ENCODE results near the gene ESR2. TPM values are rescaled to one million over a fixed set of nuclear protein-coding genes. Genes with fewer than 3 reads are reported as not detected.

Gene ESR2
- polyA plus RNA-seq, 3 donors, result 0.04 TPM; not detected in 2

DNA sequence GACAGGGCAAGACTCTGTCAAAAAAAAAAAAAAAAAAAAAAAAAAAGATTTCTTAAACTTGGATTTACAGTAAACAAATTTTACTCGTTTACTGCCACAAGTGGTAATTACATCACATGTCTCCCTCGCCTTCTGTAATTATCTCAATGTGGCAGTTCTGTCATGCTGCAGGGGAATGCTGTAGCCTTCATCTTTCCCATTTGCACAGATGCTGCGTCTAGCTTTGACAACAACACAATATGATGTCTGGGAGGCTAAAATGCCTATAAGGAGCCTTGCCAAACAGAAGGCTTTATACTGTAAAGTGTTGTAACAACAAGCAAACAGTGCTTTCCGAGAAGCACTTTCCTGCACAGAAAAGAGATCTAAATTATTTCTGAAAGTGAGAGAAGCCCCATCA, 48.7 kb downstream of the ESR2 start:
- Histone ChIP-seq H2AFZ (ENCODE audit: insufficient read depth, low read depth, low read length, poor library complexity, severe bottlenecking) (no peak overlapping the region), H3K79me2 (ENCODE audit: insufficient read depth, low read length) (no peaks in the 10 kb centered on the region), H3K4me2 (replicated peaks; ENCODE audit: extremely low read depth, low read length, poor library complexity, severe bottlenecking) (no peak overlapping the region), H3K27ac (ENCODE audit: low read depth in 1 of 2, low read length in 2 of 2) (no peak overlapping the region), H3K9me3 (replicated peaks in 1 of 2; ENCODE audit: control insufficient read depth in 1 of 2, insufficient read depth in 1 of 2, low read length in 2 of 2) (peaks cover 0 to 3% of the 10 kb centered on the region in 2 donors), H3K4me1 (ENCODE audit: control insufficient read depth in 1 of 2, insufficient read depth in 2 of 2, low read length in 2 of 2) (no peaks in the 10 kb centered on the region), H3K36me3 (replicated peaks in 1 of 2; ENCODE audit: control insufficient read depth in 1 of 2, insufficient read depth in 2 of 2, low read length in 2 of 2) (no peaks in the 10 kb centered on the region), H3K27me3 (ENCODE audit: control insufficient read depth in 2 of 2, insufficient read depth in 2 of 2, low read length in 2 of 2) (no peaks in the 10 kb centered on the region), H3K4me3 (replicated peaks in 1 of 3; ENCODE audit: low read depth in 2 of 3, low read length in 3 of 3) (no peak overlapping the region), H3K9ac (ENCODE audit: insufficient read depth, low read length, poor library complexity, severe bottlenecking) (no peak overlapping the region), H4K20me1 (ENCODE audit: insufficient read depth, low read length) (no peaks in the 10 kb centered on the region)
- no peak for DNase-seq
- Mint-ChIP-seq H3K4me1 (no peaks in the 10 kb centered on the region), H3K27me3 (ENCODE audit: low read depth in 3 of 3) (peaks cover 0 to 3% (median 0%) of the 10 kb centered on the region in 3 donors), H3K36me3 (no peaks in the 10 kb centered on the region), H3K4me3 (no peak overlapping the region), H3K9me3 (peaks cover 0 to 10% (median 2%) of the 10 kb centered on the region in 7 donors), H3K27ac (no peak overlapping the region)
- intact Hi-C loops (cut with micrococcal nuclease), result no loop called here
- no CpG with 5 or more reads among the region's 4 CpGs for WGBS (ENCODE audit: insufficient coverage)
- TF ChIP-seq, protein P1, sequence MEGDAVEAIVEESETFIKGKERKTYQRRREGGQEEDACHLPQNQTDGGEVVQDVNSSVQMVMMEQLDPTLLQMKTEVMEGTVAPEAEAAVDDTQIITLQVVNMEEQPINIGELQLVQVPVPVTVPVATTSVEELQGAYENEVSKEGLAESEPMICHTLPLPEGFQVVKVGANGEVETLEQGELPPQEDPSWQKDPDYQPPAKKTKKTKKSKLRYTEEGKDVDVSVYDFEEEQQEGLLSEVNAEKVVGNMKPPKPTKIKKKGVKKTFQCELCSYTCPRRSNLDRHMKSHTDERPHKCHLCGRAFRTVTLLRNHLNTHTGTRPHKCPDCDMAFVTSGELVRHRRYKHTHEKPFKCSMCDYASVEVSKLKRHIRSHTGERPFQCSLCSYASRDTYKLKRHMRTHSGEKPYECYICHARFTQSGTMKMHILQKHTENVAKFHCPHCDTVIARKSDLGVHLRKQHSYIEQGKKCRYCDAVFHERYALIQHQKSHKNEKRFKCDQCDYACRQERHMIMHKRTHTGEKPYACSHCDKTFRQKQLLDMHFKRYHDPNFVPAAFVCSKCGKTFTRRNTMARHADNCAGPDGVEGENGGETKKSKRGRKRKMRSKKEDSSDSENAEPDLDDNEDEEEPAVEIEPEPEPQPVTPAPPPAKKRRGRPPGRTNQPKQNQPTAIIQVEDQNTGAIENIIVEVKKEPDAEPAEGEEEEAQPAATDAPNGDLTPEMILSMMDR (IDR thresholded peaks at IDR 0.05), result no peak

DNA sequence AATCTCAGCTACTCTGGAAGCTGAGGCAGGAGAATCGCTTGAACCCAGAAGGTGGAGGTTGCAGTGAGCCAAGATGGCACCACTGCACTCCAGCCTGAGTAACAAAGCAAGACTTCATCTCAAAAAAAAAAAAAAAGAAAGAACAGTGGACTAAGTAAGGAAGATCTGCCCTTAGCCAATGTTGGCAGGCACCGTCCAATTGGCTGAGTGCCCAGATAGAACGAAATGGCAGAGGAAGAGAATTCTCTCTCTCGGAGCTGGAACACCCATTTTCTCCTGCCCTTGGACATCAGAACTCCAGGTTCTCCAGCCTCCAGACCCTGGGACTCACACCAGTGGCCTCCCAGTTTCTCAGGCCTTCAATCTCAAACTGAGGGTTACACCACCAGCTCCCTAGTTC, 49.9 kb downstream of the ESR2 start:
- Mint-ChIP-seq H3K4me1 (no peaks in the 10 kb centered on the region), H3K27me3 (ENCODE audit: low read depth in 3 of 3) (peaks cover 0 to 3% (median 0%) of the 10 kb centered on the region in 3 donors), H3K36me3 (no peaks in the 10 kb centered on the region), H3K4me3 (no peak overlapping the region), H3K27ac (no peak overlapping the region), H3K9me3 (peaks cover 0 to 14% (median 3%) of the 10 kb centered on the region in 7 donors)
- TF ChIP-seq, protein P1 (IDR thresholded peaks at IDR 0.05), result no peak
- H3K4me3 ChIP-seq (replicated peaks in 1 of 3; ENCODE audit: low read depth in 2 of 3, low read length in 3 of 3), result no peak overlapping the region
- no peak for DNase-seq
- H3K79me2 ChIP-seq (ENCODE audit: insufficient read depth, low read length), result no peaks in the 10 kb centered on the region
- intact Hi-C loops (cut with micrococcal nuclease), result no loop called here
- 94% methylated on average over 4 of the region's 4 CpGs for WGBS (ENCODE audit: insufficient coverage)
- H3K27me3 ChIP-seq (ENCODE audit: control insufficient read depth in 2 of 2, insufficient read depth in 2 of 2, low read length in 2 of 2), result no peaks in the 10 kb centered on the region
- no peak overlapping the region for H3K27ac ChIP-seq (ENCODE audit: low read depth in 1 of 2, low read length in 2 of 2)
- peaks cover 0 to 3% of the 10 kb centered on the region in 2 donors for H3K9me3 ChIP-seq (replicated peaks in 1 of 2; ENCODE audit: control insufficient read depth in 1 of 2, insufficient read depth in 1 of 2, low read length in 2 of 2)
- no peaks in the 10 kb centered on the region for H3K36me3 ChIP-seq (replicated peaks in 1 of 2; ENCODE audit: control insufficient read depth in 1 of 2, insufficient read depth in 2 of 2, low read length in 2 of 2)
- H3K9ac ChIP-seq (ENCODE audit: insufficient read depth, low read length, poor library complexity, severe bottlenecking), result no peak overlapping the region
- H2AFZ ChIP-seq (ENCODE audit: insufficient read depth, low read depth, low read length, poor library complexity, severe bottlenecking), result no peak overlapping the region
- no peak overlapping the region for H3K4me2 ChIP-seq (replicated peaks; ENCODE audit: extremely low read depth, low read length, poor library complexity, severe bottlenecking)
- H3K4me1 ChIP-seq (ENCODE audit: control insufficient read depth in 1 of 2, insufficient read depth in 2 of 2, low read length in 2 of 2), result no peaks in the 10 kb centered on the region
- no peaks in the 10 kb centered on the region for H4K20me1 ChIP-seq (ENCODE audit: insufficient read depth, low read length)

Measured in CD14-positive monocyte (primary cell).